ENCODE data around the gene GRAMD2A. TPM values are rescaled to one million over a fixed set of nuclear protein-coding genes. Genes with fewer than 3 reads are reported as not detected.

Gene GRAMD2A
- total RNA-seq, 1 experiment from 2014 or later: 1.2 TPM

DNA sequence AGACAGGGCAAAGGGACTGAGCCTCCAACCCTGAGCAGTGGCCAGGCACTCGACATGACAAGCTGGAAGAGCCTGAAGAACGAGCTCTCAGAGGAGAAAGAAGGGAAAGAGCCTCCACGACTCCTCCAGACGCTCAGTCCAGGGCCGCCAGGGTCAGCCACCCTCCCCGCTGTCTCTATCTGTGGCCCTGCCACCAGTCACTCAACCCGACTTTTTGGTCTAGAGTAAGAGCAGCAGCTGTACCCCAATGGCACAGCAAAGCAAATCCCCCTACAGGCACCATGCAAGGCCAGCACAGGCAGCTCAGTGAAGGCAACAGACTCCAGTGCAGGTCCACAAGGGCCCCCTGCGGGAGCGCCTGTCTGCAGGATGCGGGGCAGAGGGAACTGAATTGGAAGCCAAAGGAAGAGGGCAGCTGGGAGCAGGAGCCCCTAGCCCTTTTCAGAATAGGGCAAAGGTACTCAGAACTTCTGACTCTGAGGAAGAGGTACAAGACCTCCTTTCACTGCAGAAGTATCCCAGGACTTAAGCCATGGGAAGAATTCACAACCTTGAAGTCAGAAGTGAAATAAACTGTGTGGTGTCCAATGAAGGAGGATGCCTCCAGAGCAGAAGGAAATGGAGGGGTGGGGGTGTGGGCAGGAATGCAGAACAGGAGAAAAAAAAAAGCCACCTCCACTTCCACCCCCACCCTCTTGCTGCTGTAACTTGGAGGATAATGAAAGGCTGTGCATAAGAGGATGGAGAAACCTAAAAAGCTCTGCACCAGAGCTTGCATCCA, 8.5 kb upstream of the GRAMD2A start:
- intact Hi-C loops (cut with micrococcal nuclease; ENCODE audit: unreplicated experiment): no loop called here
- no peaks in the 10 kb centered on the region for H3K27me3 ChIP-seq (replicated peaks; ENCODE audit: control insufficient read depth, insufficient read depth, low read length)
- no peak for DNase-seq
- BruUV-seq (replicated peaks): no TSS peak
- no peak overlapping the region for H3K4me3 ChIP-seq (ENCODE audit: low read depth, low read length)
- H3K4me1 ChIP-seq: no peaks in the 10 kb centered on the region
- H3K9me3 Mint-ChIP-seq (ENCODE audit: unreplicated experiment): no peaks in the 10 kb centered on the region
- no peak overlapping the region for H3K27ac Mint-ChIP-seq (ENCODE audit: unreplicated experiment)
- H3K4me3 Mint-ChIP-seq (ENCODE audit: unreplicated experiment): no peak overlapping the region
- H3K27me3 Mint-ChIP-seq (ENCODE audit: insufficient read depth, unreplicated experiment): no peaks in the 10 kb centered on the region
- TF ChIP-seq, protein P1, sequence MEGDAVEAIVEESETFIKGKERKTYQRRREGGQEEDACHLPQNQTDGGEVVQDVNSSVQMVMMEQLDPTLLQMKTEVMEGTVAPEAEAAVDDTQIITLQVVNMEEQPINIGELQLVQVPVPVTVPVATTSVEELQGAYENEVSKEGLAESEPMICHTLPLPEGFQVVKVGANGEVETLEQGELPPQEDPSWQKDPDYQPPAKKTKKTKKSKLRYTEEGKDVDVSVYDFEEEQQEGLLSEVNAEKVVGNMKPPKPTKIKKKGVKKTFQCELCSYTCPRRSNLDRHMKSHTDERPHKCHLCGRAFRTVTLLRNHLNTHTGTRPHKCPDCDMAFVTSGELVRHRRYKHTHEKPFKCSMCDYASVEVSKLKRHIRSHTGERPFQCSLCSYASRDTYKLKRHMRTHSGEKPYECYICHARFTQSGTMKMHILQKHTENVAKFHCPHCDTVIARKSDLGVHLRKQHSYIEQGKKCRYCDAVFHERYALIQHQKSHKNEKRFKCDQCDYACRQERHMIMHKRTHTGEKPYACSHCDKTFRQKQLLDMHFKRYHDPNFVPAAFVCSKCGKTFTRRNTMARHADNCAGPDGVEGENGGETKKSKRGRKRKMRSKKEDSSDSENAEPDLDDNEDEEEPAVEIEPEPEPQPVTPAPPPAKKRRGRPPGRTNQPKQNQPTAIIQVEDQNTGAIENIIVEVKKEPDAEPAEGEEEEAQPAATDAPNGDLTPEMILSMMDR (IDR thresholded peaks at IDR 0.05; ENCODE audit: insufficient read depth in 1 of 2, low read depth in 1 of 2, low read length in 1 of 2, severe bottlenecking in 1 of 2, unreplicated experiment in 1 of 2): no peak
- H3K36me3 ChIP-seq (ENCODE audit: control insufficient read depth, insufficient read depth, low read length): peaks cover 25% of the 10 kb centered on the region
- ChIA-PET CTCF (no interaction called here), POLR2A (no interaction called here)
- H3K36me3 Mint-ChIP-seq (ENCODE audit: insufficient read depth, unreplicated experiment): peaks cover 96% of the 10 kb centered on the region
- no peaks in the 10 kb centered on the region for H3K9me3 ChIP-seq
- no peaks in the 10 kb centered on the region for H3K4me1 Mint-ChIP-seq (ENCODE audit: low read depth, unreplicated experiment)

DNA sequence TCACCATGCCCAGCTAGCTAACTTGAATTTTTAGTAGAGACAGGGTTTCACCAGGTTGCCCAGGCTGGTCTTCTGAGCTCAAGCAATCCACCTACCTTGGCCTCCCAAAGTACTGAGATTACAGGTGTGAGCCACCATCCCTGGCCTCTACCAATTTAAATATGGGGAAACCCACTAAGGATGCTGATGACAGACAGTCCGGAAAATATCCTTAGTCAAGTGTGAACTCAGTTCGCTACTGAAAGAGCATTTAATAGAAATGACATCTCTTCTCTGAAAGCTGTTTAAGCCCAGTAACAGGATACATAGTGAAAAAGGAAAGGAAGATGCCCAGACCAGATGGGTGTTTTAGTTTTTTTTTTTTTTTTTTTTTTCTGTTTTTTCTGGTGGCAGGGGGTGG, 7.7 kb upstream of the GRAMD2A start:
- TF ChIP-seq, protein P1 (IDR thresholded peaks at IDR 0.05; ENCODE audit: insufficient read depth in 1 of 2, low read depth in 1 of 2, low read length in 1 of 2, severe bottlenecking in 1 of 2, unreplicated experiment in 1 of 2): no peak
- CTCF ChIA-PET: no interaction called here
- peaks cover 29% of the 10 kb centered on the region for H3K36me3 ChIP-seq (ENCODE audit: control insufficient read depth, insufficient read depth, low read length)
- H3K4me3 ChIP-seq (ENCODE audit: low read depth, low read length): no peak overlapping the region
- TSS peak; percentile 6 for BruUV-seq (replicated peaks)
- no peak overlapping the region for H3K4me3 Mint-ChIP-seq (ENCODE audit: unreplicated experiment)
- no peaks in the 10 kb centered on the region for H3K27me3 ChIP-seq (replicated peaks; ENCODE audit: control insufficient read depth, insufficient read depth, low read length)
- no peaks in the 10 kb centered on the region for H3K9me3 ChIP-seq
- H3K9me3 Mint-ChIP-seq (ENCODE audit: unreplicated experiment): no peaks in the 10 kb centered on the region
- no peak overlapping the region for H3K27ac Mint-ChIP-seq (ENCODE audit: unreplicated experiment)
- 0 out of 2 replicates have a peak, but pooled peaks cover under 1% of the 10 kb centered on the region for H3K4me1 ChIP-seq
- POLR2A ChIA-PET: no interaction called here
- H3K36me3 Mint-ChIP-seq (ENCODE audit: insufficient read depth, unreplicated experiment): peaks cover 96% of the 10 kb centered on the region
- no peaks in the 10 kb centered on the region for H3K27me3 Mint-ChIP-seq (ENCODE audit: insufficient read depth, unreplicated experiment)
- intact Hi-C loops (cut with micrococcal nuclease; ENCODE audit: unreplicated experiment): no loop called here
- H3K4me1 Mint-ChIP-seq (ENCODE audit: low read depth, unreplicated experiment): no peaks in the 10 kb centered on the region
- DNase-seq: no peak

DNA sequence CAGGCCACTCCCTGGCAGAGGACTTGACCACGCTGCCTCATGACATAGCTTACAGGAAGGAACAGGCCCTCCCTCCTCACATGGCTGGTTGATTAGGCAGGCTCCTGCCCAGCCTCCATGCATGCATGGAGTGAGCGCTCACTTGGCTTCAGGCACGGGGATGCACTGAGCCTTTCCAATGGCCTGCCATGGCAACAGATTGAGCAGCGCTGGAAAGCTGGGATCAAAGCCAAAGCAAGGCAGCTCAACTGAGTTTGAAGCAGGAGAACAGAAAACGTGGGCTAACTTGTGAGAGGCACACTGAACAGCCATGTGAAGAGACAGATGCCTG, 5.9 kb upstream of the GRAMD2A start:
- DNase-seq: no peak
- peaks cover 29% of the 10 kb centered on the region for H3K36me3 ChIP-seq (ENCODE audit: control insufficient read depth, insufficient read depth, low read length)
- H3K27me3 ChIP-seq (replicated peaks; ENCODE audit: control insufficient read depth, insufficient read depth, low read length): no peaks in the 10 kb centered on the region
- H3K4me1 ChIP-seq: 0 out of 2 replicates have a peak, but pooled peaks cover 6% of the 10 kb centered on the region
- intact Hi-C loops (cut with micrococcal nuclease; ENCODE audit: unreplicated experiment): no loop called here
- no TSS peak for BruUV-seq (replicated peaks)
- no peaks in the 10 kb centered on the region for H3K9me3 Mint-ChIP-seq (ENCODE audit: unreplicated experiment)
- H3K4me3 Mint-ChIP-seq (ENCODE audit: unreplicated experiment): no peak overlapping the region
- TF ChIP-seq, protein P1 (IDR thresholded peaks at IDR 0.05; ENCODE audit: insufficient read depth in 1 of 2, low read depth in 1 of 2, low read length in 1 of 2, severe bottlenecking in 1 of 2, unreplicated experiment in 1 of 2): no peak
- H3K4me3 ChIP-seq (ENCODE audit: low read depth, low read length): no peak overlapping the region
- ChIA-PET POLR2A (no interaction called here), CTCF (no interaction called here)
- H3K27me3 Mint-ChIP-seq (ENCODE audit: insufficient read depth, unreplicated experiment): no peaks in the 10 kb centered on the region
- no peak overlapping the region for H3K27ac Mint-ChIP-seq (ENCODE audit: unreplicated experiment)
- peaks cover 97% of the 10 kb centered on the region for H3K36me3 Mint-ChIP-seq (ENCODE audit: insufficient read depth, unreplicated experiment)
- H3K9me3 ChIP-seq: no peaks in the 10 kb centered on the region
- H3K4me1 Mint-ChIP-seq (ENCODE audit: low read depth, unreplicated experiment): no peaks in the 10 kb centered on the region
